OCI-LY1 (cell line): ENCODE measurements around the gene KCTD1.

Experiments
- H2AFZ ChIP-seq: fragments of 200-600 bp; sonication (generic), shearing (Covaris generic); 2 replicates; pipeline ENCODE4 v1.6.0; 2014; ENCODE audit warnings: antibody characterized with exemption, mild to moderate bottlenecking, low read length
- H3F3A ChIP-seq: fragments of 200-600 bp; sonication (generic), shearing (Covaris generic); 2 replicates; pipeline ENCODE4 v1.6.0; 2014; ENCODE audit warnings: mild to moderate bottlenecking, antibody characterized with exemption, low read length, moderate library complexity; ENCODE audit not compliant: insufficient read depth
- H3K27ac ChIP-seq: fragments of 200-600 bp; sonication (generic); 2 replicates; pipeline ENCODE4 v1.5.1; 2014; ENCODE audit warnings: low read length, mixed run types, mild to moderate bottlenecking, low read depth; ENCODE audit not compliant: poor library complexity, severe bottlenecking
- H3K27me3 ChIP-seq: fragments of 200-600 bp; sonication (generic); 2 replicates; pipeline ENCODE4 v1.6.0; 2014; ENCODE audit warnings: antibody characterized with exemption, mild to moderate bottlenecking, low read length, moderate library complexity; ENCODE audit not compliant: insufficient read depth
- H3K36me3 ChIP-seq: fragments of 200-600 bp; sonication (generic); 2 replicates; pipeline ENCODE4 v1.6.1; 2014; ENCODE audit warnings: mild to moderate bottlenecking, antibody characterized with exemption, low read length, moderate library complexity, mixed read lengths; ENCODE audit not compliant: insufficient read depth
- H3K4me1 ChIP-seq: fragments of 200-600 bp; sonication (generic); 2 replicates; pipeline ENCODE4 v1.5.1; 2014; ENCODE audit warnings: mild to moderate bottlenecking, low read length, moderate library complexity; ENCODE audit not compliant: insufficient read depth, severe bottlenecking
- H3K4me2 ChIP-seq: fragments of 200-600 bp; sonication (generic), shearing (Covaris generic); 2 replicates; pipeline ENCODE4 v1.6.1; 2014; ENCODE audit warnings: low read length
- H3K4me3 ChIP-seq: fragments of 200-600 bp; sonication (generic); 2 replicates; pipeline ENCODE4 v1.5.1; 2014; ENCODE audit warnings: low read length, low read depth, mild to moderate bottlenecking, mixed read lengths; ENCODE audit not compliant: poor library complexity, severe bottlenecking
- H3K79me2 ChIP-seq: fragments of 200-600 bp; shearing (Covaris generic); 2 replicates; pipeline ENCODE4 v1.6.1; 2016; ENCODE audit warnings: mixed run types, low read length, mixed read lengths; ENCODE audit not compliant: insufficient read depth
- H3K9ac ChIP-seq: fragments of 200-600 bp; sonication (generic), shearing (Covaris generic); 2 replicates; pipeline ENCODE4 v1.6.1; 2014; ENCODE audit warnings: mild to moderate bottlenecking, low read length, mixed read lengths
- H3K9me2 ChIP-seq: fragments of 200-600 bp; sonication (generic), shearing (Covaris generic); 2 replicates; pipeline ENCODE4 v1.6.1; 2014; ENCODE audit warnings: low read depth, mild to moderate bottlenecking, low read length, mixed read lengths
- H3K9me3 ChIP-seq: fragments of 200-600 bp; shearing (Covaris generic); 2 replicates; pipeline ENCODE4 v1.6.1; 2014; ENCODE audit warnings: low read length, mixed read lengths
- H4K20me1 ChIP-seq: fragments of 200-600 bp; sonication (generic), shearing (Covaris generic); 2 replicates; pipeline ENCODE4 v1.6.0; 2016; ENCODE audit warnings: mild to moderate bottlenecking, low read length; ENCODE audit not compliant: insufficient read depth
- CTCF ChIP-seq: fragments of 200-600 bp; sonication (generic), shearing (Covaris generic); IDR thresholded peaks from 2 replicates; pipeline ENCODE4 v1.5.1; 2017; ENCODE audit warnings: mild to moderate bottlenecking, antibody characterized with exemption, low read length, moderate library complexity, mixed read lengths
- EZH2 ChIP-seq: fragments of 200-600 bp; sonication (generic), shearing (Covaris generic); IDR thresholded peaks from 2 replicates; pipeline ENCODE4 v1.8.0; 2017; ENCODE audit warnings: borderline replicate concordance, mixed run types, mild to moderate bottlenecking, antibody characterized with exemption, low read length, moderate library complexity, mixed read lengths

Gene KCTD1

DNA sequence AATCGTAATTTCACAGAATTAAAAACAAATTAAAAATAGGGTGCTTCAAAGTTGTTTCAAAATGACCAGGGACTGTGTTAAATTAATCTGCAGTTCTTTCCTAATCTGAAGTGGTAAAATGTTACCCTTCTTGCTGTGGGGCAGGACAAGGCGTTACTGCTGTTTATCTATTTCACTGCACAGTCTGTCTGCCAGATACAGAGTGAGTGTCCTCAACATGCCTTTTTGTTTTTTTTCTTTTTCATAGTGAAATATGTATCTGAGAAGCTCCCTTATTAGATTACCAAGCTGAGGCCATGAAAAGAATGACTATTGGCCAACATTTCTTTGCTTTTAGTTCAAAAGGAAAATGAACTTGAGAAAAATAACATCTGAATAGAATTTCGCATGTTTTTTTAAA, 38.0 kb downstream of the KCTD1 start:
- H3K27me3 ChIP-seq = no peaks in the 10 kb centered on the region
- H2AFZ ChIP-seq = no peak overlapping the region
- no peaks in the 10 kb centered on the region for H4K20me1 ChIP-seq
- H3K9me3 ChIP-seq = no peaks in the 10 kb centered on the region
- H3K79me2 ChIP-seq = no peaks in the 10 kb centered on the region
- H3K27ac ChIP-seq = no peak overlapping the region
- no peaks in the 10 kb centered on the region for H3K4me1 ChIP-seq
- no peak overlapping the region for H3K4me2 ChIP-seq
- H3F3A ChIP-seq = no peaks in the 10 kb centered on the region
- no peaks in the 10 kb centered on the region for H3K9me2 ChIP-seq
- H3K36me3 ChIP-seq = no peaks in the 10 kb centered on the region
- no peak for TF ChIP-seq CTCF
- no peak for TF ChIP-seq EZH2
- H3K9ac ChIP-seq = no peak overlapping the region
- no peak overlapping the region for H3K4me3 ChIP-seq

DNA sequence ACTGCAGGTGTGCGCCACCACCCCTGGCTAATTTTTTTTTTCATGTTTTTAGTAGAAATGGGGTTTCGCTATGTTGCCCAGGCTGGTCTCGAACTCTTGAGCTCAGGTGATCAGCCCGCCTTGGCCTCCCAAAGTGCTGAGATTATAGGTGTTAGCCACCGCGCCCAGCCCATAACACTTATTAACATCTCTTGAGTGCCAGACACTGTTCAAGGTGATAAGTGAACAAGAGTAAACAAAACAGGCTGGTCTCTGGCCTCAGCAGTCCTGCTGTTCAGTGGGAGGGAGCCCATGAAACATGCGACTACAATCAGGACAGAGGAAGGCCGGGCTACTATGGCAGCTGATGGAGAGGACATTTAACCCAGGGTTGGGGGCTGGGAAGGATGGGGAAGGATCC, 42.3 kb downstream of the KCTD1 start:
- no peaks in the 10 kb centered on the region for H4K20me1 ChIP-seq
- TF ChIP-seq EZH2 = no peak
- TF ChIP-seq CTCF = no peak

DNA sequence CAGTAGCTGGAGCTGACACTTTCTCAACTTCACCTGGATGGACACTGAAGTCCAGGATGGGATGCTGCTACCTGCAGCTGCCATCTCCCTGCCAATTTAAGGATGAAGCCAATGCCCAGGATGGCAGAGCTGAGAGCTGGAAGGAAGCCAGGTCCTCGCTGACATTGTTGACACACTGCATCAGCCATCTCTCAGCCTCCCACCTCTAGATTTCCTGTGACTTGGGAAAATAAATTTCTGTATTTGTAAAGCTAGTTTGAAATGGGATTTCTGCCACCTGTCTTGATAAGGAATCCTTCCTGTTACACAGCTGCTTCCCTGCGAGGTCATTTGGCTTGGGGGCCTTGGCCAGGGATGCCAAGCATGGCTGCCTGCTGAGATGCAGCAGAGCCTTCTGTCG, 43.5 kb downstream of the KCTD1 start:
- H3K9me2 ChIP-seq = no peaks in the 10 kb centered on the region
- H3F3A ChIP-seq = no peaks in the 10 kb centered on the region
- H3K9me3 ChIP-seq = no peaks in the 10 kb centered on the region
- no peaks in the 10 kb centered on the region for H3K79me2 ChIP-seq
- TF ChIP-seq EZH2 = no peak
- TF ChIP-seq CTCF = no peak
- no peak overlapping the region for H3K9ac ChIP-seq
- H3K4me2 ChIP-seq = no peak overlapping the region
- H4K20me1 ChIP-seq = no peaks in the 10 kb centered on the region
- no peaks in the 10 kb centered on the region for H3K27me3 ChIP-seq
- no peak overlapping the region for H2AFZ ChIP-seq
- H3K4me1 ChIP-seq = no peaks in the 10 kb centered on the region
- no peak overlapping the region for H3K27ac ChIP-seq
- no peaks in the 10 kb centered on the region for H3K36me3 ChIP-seq
- H3K4me3 ChIP-seq = no peak overlapping the region

More for the DNA sequence above, 42.3 kb downstream of the KCTD1 start:
- H3K4me2 ChIP-seq = no peak overlapping the region
- no peak overlapping the region for H3K9ac ChIP-seq
- no peaks in the 10 kb centered on the region for H3F3A ChIP-seq
- no peaks in the 10 kb centered on the region for H3K79me2 ChIP-seq
- no peak overlapping the region for H3K4me3 ChIP-seq
- H3K27ac ChIP-seq = no peak overlapping the region
- H3K4me1 ChIP-seq = no peaks in the 10 kb centered on the region
- H3K27me3 ChIP-seq = no peaks in the 10 kb centered on the region
- no peaks in the 10 kb centered on the region for H3K36me3 ChIP-seq
- H3K9me2 ChIP-seq = no peaks in the 10 kb centered on the region
- H2AFZ ChIP-seq = no peak overlapping the region
- H3K9me3 ChIP-seq = no peaks in the 10 kb centered on the region
